SK-N-MC (cell line): ENCODE data around the gene MPZL2.

Source experiments
- EZH2 ChIP-seq: fragments of 200-600 bp; sonication (generic); IDR thresholded peaks from one replicate; pipeline ENCODE4 v1.6.1; 2017; ENCODE audit warnings: antibody characterized with exemption
- FOXP2 ChIP-seq: optimal IDR thresholded peaks from 2 replicates; pipeline ENCODE3; 2011; ENCODE audit warnings: mild to moderate bottlenecking, moderate library complexity; ENCODE audit not compliant: insufficient read depth; ENCODE audit errors: extremely low read length, control extremely low read depth
- POLR2AphosphoS5 ChIP-seq: IDR thresholded peaks from 2 replicates; pipeline ENCODE4 v1.6.1; 2012; ENCODE audit warnings: mild to moderate bottlenecking, low read depth, low read length, borderline replicate concordance

DNA sequence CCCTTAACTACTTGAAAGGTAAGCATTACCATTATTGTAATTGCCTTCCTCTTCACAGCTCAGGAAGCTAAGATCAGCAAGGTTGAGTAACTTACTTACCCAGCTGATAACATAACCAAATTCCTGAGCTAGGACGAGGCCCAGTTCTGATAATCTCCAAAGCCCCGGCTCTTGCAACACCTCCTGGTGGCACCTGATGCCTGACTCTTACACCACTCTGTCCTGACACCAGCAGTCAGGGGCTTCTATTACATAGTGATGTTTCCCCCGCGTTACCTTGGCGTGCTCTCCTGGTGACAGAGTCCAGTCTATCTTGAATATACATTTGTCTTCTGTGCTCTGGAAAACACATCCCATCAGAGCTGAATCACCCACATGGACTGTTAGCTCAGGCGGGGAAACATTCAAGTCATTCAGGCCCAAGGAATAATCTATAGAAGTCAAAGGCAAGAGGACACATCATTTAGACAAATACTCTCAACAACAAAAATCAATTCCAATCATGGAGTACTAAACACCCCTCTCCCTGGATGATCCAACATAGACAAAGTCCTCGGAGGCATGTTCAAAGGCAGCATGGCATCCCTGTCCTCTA, 51.9 kb downstream of the MPZL2 start:
- TF ChIP-seq POLR2AphosphoS5 (no peak), EZH2 (no peak), FOXP2 (no peak)
